ENCODE data around the gene ADRA2B. TPM values are rescaled to one million over a fixed set of nuclear protein-coding genes. Genes with fewer than 3 reads are reported as not detected.
A peak's percentile ranks its signal among the peaks of the same experiment; 100 is the strongest.

Gene ADRA2B
- polyA plus RNA-seq, 3 donors, result 1.6 TPM; not detected in 2

- Mint-ChIP-seq H3K27me3 (ENCODE audit: low read depth in 3 of 3) (peaks cover 0 to 2% (median 0%) of the 10 kb centered on the region in 3 donors), H3K27ac (peak overlapping the region in 2 of 7 donors; percentile 56 to 57), H3K36me3 (no peaks in the 10 kb centered on the region), H3K9me3 (peaks cover 0 to 4% (median 0%) of the 10 kb centered on the region in 7 donors), H3K4me3 (no peak overlapping the region), H3K4me1 (no peaks in the 10 kb centered on the region)
- Histone ChIP-seq H3K4me1 (ENCODE audit: control insufficient read depth in 1 of 2, insufficient read depth in 2 of 2, low read length in 2 of 2) (no peaks in the 10 kb centered on the region), H4K20me1 (ENCODE audit: insufficient read depth, low read length) (no peaks in the 10 kb centered on the region), H3K79me2 (ENCODE audit: insufficient read depth, low read length) (no peaks in the 10 kb centered on the region), H3K27me3 (ENCODE audit: control insufficient read depth in 2 of 2, insufficient read depth in 2 of 2, low read length in 2 of 2) (no peaks in the 10 kb centered on the region), H3K36me3 (replicated peaks in 1 of 2; ENCODE audit: control insufficient read depth in 1 of 2, insufficient read depth in 2 of 2, low read length in 2 of 2) (no peaks in the 10 kb centered on the region), H3K27ac (ENCODE audit: low read depth in 1 of 2, low read length in 2 of 2) (no peak overlapping the region), H3K9me3 (replicated peaks in 1 of 2; ENCODE audit: control insufficient read depth in 1 of 2, insufficient read depth in 1 of 2, low read length in 2 of 2) (no peaks in the 10 kb centered on the region), H3K4me2 (replicated peaks; ENCODE audit: extremely low read depth, low read length, poor library complexity, severe bottlenecking) (no peak overlapping the region), H2AFZ (ENCODE audit: insufficient read depth, low read depth, low read length, poor library complexity, severe bottlenecking) (no peak overlapping the region), H3K4me3 (replicated peaks in 1 of 3; ENCODE audit: low read depth in 2 of 3, low read length in 3 of 3) (no peak overlapping the region), H3K9ac (ENCODE audit: insufficient read depth, low read length, poor library complexity, severe bottlenecking) (no peak overlapping the region)
- DNase-seq, result no peak
- WGBS (ENCODE audit: insufficient coverage), result 38% methylated on average over 7 of the region's 13 CpGs
- TF ChIP-seq CTCF (IDR thresholded peaks at IDR 0.05), result no peak
- intact Hi-C loops (cut with micrococcal nuclease), result no loop called here
Observed at GRCh38 chr2:96163768-96164429, 47.5 kb upstream of the ADRA2B start.

- TF ChIP-seq CTCF (IDR thresholded peaks at IDR 0.05), result no peak
- no peak overlapping the region for H2AFZ ChIP-seq (ENCODE audit: insufficient read depth, low read depth, low read length, poor library complexity, severe bottlenecking)
- WGBS (ENCODE audit: insufficient coverage), result 94% methylated on average over 3 of the region's 5 CpGs
- no peaks in the 10 kb centered on the region for H3K9me3 ChIP-seq (replicated peaks in 1 of 2; ENCODE audit: control insufficient read depth in 1 of 2, insufficient read depth in 1 of 2, low read length in 2 of 2)
- Mint-ChIP-seq H3K4me1 (peaks cover 1% of the 10 kb centered on the region), H3K27me3 (ENCODE audit: low read depth in 3 of 3) (peaks cover 0 to 2% (median 0%) of the 10 kb centered on the region in 3 donors), H3K27ac (peak overlapping the region in 2 of 7 donors; percentile 56 to 57), H3K36me3 (no peaks in the 10 kb centered on the region), H3K9me3 (peaks cover 0 to 4% (median 0%) of the 10 kb centered on the region in 7 donors), H3K4me3 (no peak overlapping the region)
- H4K20me1 ChIP-seq (ENCODE audit: insufficient read depth, low read length), result no peaks in the 10 kb centered on the region
- H3K79me2 ChIP-seq (ENCODE audit: insufficient read depth, low read length), result no peaks in the 10 kb centered on the region
- no peak overlapping the region for H3K9ac ChIP-seq (ENCODE audit: insufficient read depth, low read length, poor library complexity, severe bottlenecking)
- no peak overlapping the region for H3K4me3 ChIP-seq (replicated peaks in 1 of 3; ENCODE audit: low read depth in 2 of 3, low read length in 3 of 3)
- H3K4me2 ChIP-seq (replicated peaks; ENCODE audit: extremely low read depth, low read length, poor library complexity, severe bottlenecking), result no peak overlapping the region
- no peaks in the 10 kb centered on the region for H3K27me3 ChIP-seq (ENCODE audit: control insufficient read depth in 2 of 2, insufficient read depth in 2 of 2, low read length in 2 of 2)
- H3K27ac ChIP-seq (ENCODE audit: low read depth in 1 of 2, low read length in 2 of 2), result no peak overlapping the region
- H3K36me3 ChIP-seq (replicated peaks in 1 of 2; ENCODE audit: control insufficient read depth in 1 of 2, insufficient read depth in 2 of 2, low read length in 2 of 2), result no peaks in the 10 kb centered on the region
- H3K4me1 ChIP-seq (ENCODE audit: control insufficient read depth in 1 of 2, insufficient read depth in 2 of 2, low read length in 2 of 2), result peaks cover 2 to 5% of the 10 kb centered on the region in 2 donors
- intact Hi-C loops (cut with micrococcal nuclease), result no loop called here
- no peak for DNase-seq
Observed at GRCh38 chr2:96163415-96163767, 47.0 kb upstream of the ADRA2B start.

Data from CD14-positive monocyte (primary cell).